K562 (cell line): Measurements from ENCODE around the gene FILIP1. TPM values are rescaled to one million over a fixed set of nuclear protein-coding genes. Genes with fewer than 3 reads are reported as not detected.

ENCODE experiments used
- ATAC-seq: fragments of 200-7000 bp; cut with Tn5 transposase; 3 replicates; pipeline ENCODE4 v1.9.1; 2020; ENCODE audit warnings: moderate library complexity
- BruUV-seq: library from RNA; stranded (reverse); fragments of 400-500 nt; replicated peaks from 2 replicates; lab custom pipeline; 2021; lab: Mats Ljungman, UMichigan
- CTCF ChIA-PET: fragments of 300-600 bp; formaldehyde crosslinking; extraction: SDS; loops from one replicate; lab custom pipeline; 2021; ENCODE audit warnings: low intra/inter-chr PET ratio; lab: Yijun Ruan, JAX
- POLR2A ChIA-PET: fragments of 300-600, 350-650 bp; sonication (Branson Sonifier 250); formaldehyde crosslinking; extraction: SDS; loops from one replicate; lab custom pipeline; 2021; ENCODE audit warnings: antibody characterized with exemption, inconsistent platforms; lab: Yijun Ruan, JAX
- DNase-seq, 4 experiments: peaks; one replicate each; pipeline versions ENCODE4 v3.0.0 to v3.0.0-alpha.2; 2011 to 2018; ENCODE audit warnings: low spot score in 3 of 4, mixed read lengths in 3 of 4; ENCODE audit errors: extremely low read depth in 1 of 4
- FAIRE-seq: peaks from 2 replicates; lab custom pipeline; 2011; peaks lifted over from hg19 to GRCh38; lab: Jason Lieb, UNC
- H2AFZ ChIP-seq: 2 replicates; pipeline ENCODE4 v1.6.0; 2011; ENCODE audit warnings: low read depth, low read length, control low read depth, inconsistent platforms
- H3K27ac ChIP-seq: fragments of 200-600 bp; 3 replicates; pipeline ENCODE4 v1.8.0; 2011; ENCODE audit warnings: low read depth, mild to moderate bottlenecking, control low read depth, inconsistent platforms, low read length, moderate library complexity, mixed read lengths; ENCODE audit errors: extremely low read depth
- H3K27me3 ChIP-seq, 2 experiments: fragments of 300-600 bp in 1 of 2; 2 replicates in 1 of 2; 3 replicates in 1 of 2; pipeline versions ENCODE4 v1.6.0 to v1.8.0; 2011; ENCODE audit warnings: inconsistent platforms in 2 of 2, low read length in 2 of 2, mild to moderate bottlenecking in 1 of 2, mixed read lengths in 1 of 2, moderate library complexity in 1 of 2; ENCODE audit not compliant: control insufficient read depth in 2 of 2, insufficient read depth in 2 of 2
- H3K36me3 ChIP-seq: fragments of 300-600 bp; 3 replicates; pipeline ENCODE4 v1.8.0; 2011; ENCODE audit warnings: mild to moderate bottlenecking, low read length, inconsistent platforms; ENCODE audit not compliant: control insufficient read depth, insufficient read depth
- H3K4me1 ChIP-seq, 2 experiments: fragments of 200-600 bp in 1 of 2; replicated peaks in 1 of 2; 2 replicates in 1 of 2; 3 replicates in 1 of 2; pipeline versions ENCODE4 v1.5.1 to v1.8.0; 2011; ENCODE audit warnings: inconsistent platforms in 2 of 2, low read length in 2 of 2, mild to moderate bottlenecking in 1 of 2, mixed read lengths in 1 of 2, moderate library complexity in 1 of 2; ENCODE audit not compliant: control insufficient read depth in 2 of 2, insufficient read depth in 2 of 2
- H3K4me2 ChIP-seq: 2 replicates; pipeline ENCODE4 v1.6.1; 2011; ENCODE audit warnings: low read length, control low read depth, inconsistent platforms, mixed read lengths; ENCODE audit not compliant: insufficient read depth
- H3K4me3 ChIP-seq: fragments of 200-600 bp; sonication (generic), shearing (Covaris generic); 2 replicates; pipeline ENCODE4 v1.5.1; 2016; ENCODE audit warnings: control low read depth, inconsistent platforms
- H3K79me2 ChIP-seq: fragments of 200-600 bp; 3 replicates; pipeline ENCODE4 v1.8.0; 2011; ENCODE audit warnings: low read length, inconsistent platforms; ENCODE audit not compliant: control insufficient read depth, insufficient read depth
- H3K9ac ChIP-seq, 2 experiments: 2 replicates each; pipeline versions ENCODE4 v1.6.0 to v1.6.1; 2011; ENCODE audit warnings: low read depth in 2 of 2, low read length in 2 of 2, control low read depth in 1 of 2, inconsistent platforms in 1 of 2, mild to moderate bottlenecking in 1 of 2, mixed read lengths in 1 of 2; ENCODE audit not compliant: insufficient read depth in 1 of 2
- H3K9me1 ChIP-seq: one replicate; pipeline ENCODE4 v1.6.0; 2011; ENCODE audit warnings: inconsistent platforms, mild to moderate bottlenecking, low read length, moderate library complexity; ENCODE audit not compliant: control insufficient read depth, insufficient read depth
- H3K9me3 ChIP-seq: replicated peaks from 2 replicates; pipeline ENCODE4 v1.5.1; 2011; ENCODE audit warnings: low read depth, low read length, inconsistent platforms; ENCODE audit not compliant: control insufficient read depth, insufficient read depth
- H4K20me1 ChIP-seq: replicated peaks from 2 replicates; pipeline ENCODE4 v1.6.1; 2011; ENCODE audit warnings: low read length, inconsistent platforms, mixed read lengths; ENCODE audit not compliant: control insufficient read depth, insufficient read depth
- ATF1 ChIP-seq, 2 experiments: fragments of 450-650 bp in 1 of 2; IDR thresholded peaks; 2 replicates each; pipeline ENCODE4 v1.6.1; 2016; ENCODE audit warnings: missing compliant biosample characterization in 1 of 2, missing genetic modification characterization in 1 of 2
- CBX1 ChIP-seq: sonication (generic); IDR thresholded peaks from 2 replicates; pipeline ENCODE4 v1.6.1; 2016; ENCODE audit warnings: antibody characterized with exemption, low read depth, mild to moderate bottlenecking
- CHD2 ChIP-seq: IDR thresholded peaks from 2 replicates; pipeline ENCODE4 v1.6.1; 2011; ENCODE audit warnings: low read depth, low read length
- HDAC1 ChIP-seq, 2 experiments: fragments of 450-650 bp; IDR thresholded peaks; 2 replicates each; pipeline ENCODE4 v1.6.1; 2016 to 2017; ENCODE audit warnings: inconsistent platforms in 1 of 2, mild to moderate bottlenecking in 1 of 2, moderate library complexity in 1 of 2
- HMG20A ChIP-seq: fragments of 450-650 bp; formaldehyde crosslinking; conservative IDR thresholded peaks from 2 replicates; pipeline ENCODE4 v1.4.0; 2020; ENCODE audit warnings: mild to moderate bottlenecking, mixed read lengths
- HNRNPL ChIP-seq: fragments of 200-400 bp; formaldehyde crosslinking; IDR thresholded peaks from 2 replicates; pipeline ENCODE4 v1.6.1; 2017; ENCODE audit warnings: low read depth, mild to moderate bottlenecking, low read length
- KLF10 ChIP-seq: fragments of 250-450 bp; sonication (Bioruptor Pico); IDR thresholded peaks from 2 replicates; pipeline ENCODE4 v1.6.1; 2021; ENCODE audit warnings: matching md5 sums
- KLF13 ChIP-seq: fragments of 450-650 bp; IDR thresholded peaks from 2 replicates; pipeline ENCODE4 v1.6.1; 2016; ENCODE audit warnings: missing genetic modification characterization, low read depth, mild to moderate bottlenecking, missing compliant biosample characterization, moderate library complexity, borderline replicate concordance
- MCM2 ChIP-seq: fragments of 450-650 bp; IDR thresholded peaks from 2 replicates; pipeline ENCODE4 v1.6.1; 2017; ENCODE audit warnings: low read depth, mild to moderate bottlenecking
- NELFE ChIP-seq: IDR thresholded peaks from 2 replicates; pipeline ENCODE4 v1.6.1; 2011; ENCODE audit warnings: mild to moderate bottlenecking; ENCODE audit not compliant: insufficient read depth, insufficient read length
- SMAD3 ChIP-seq: fragments of 450-650 bp; formaldehyde crosslinking; conservative IDR thresholded peaks from 2 replicates; pipeline ENCODE4 v1.4.0; 2020; ENCODE audit warnings: mild to moderate bottlenecking
- ZBTB8A ChIP-seq: fragments of 450-650 bp; IDR thresholded peaks from 2 replicates; pipeline ENCODE4 v1.6.1; 2018; ENCODE audit warnings: mild to moderate bottlenecking, moderate library complexity; ENCODE audit not compliant: partially characterized antibody
- ZNF232 ChIP-seq: sonication (generic); formaldehyde crosslinking; IDR thresholded peaks from 2 replicates; pipeline ENCODE4 v1.8.0; 2022; ENCODE audit warnings: mild to moderate bottlenecking, missing genetic modification reagents
- ZNF316 ChIP-seq: fragments of 450-650 bp; IDR thresholded peaks from 2 replicates; pipeline ENCODE4 v1.6.1; 2016
- ZNF57 ChIP-seq: fragments of 450-650 bp; formaldehyde crosslinking; IDR thresholded peaks from 2 replicates; pipeline ENCODE4 v1.4.0; 2020; ENCODE audit warnings: mild to moderate bottlenecking, moderate library complexity
- ZNF696 ChIP-seq: fragments of 250-450 bp; sonication (Bioruptor Pico); conservative IDR thresholded peaks from 2 replicates; pipeline ENCODE4 v1.4.0; 2020; ENCODE audit warnings: mild to moderate bottlenecking, moderate library complexity
- ZNF778 ChIP-seq: fragments of 450-650 bp; formaldehyde crosslinking; IDR thresholded peaks from 2 replicates; pipeline ENCODE4 v1.4.0; 2020; ENCODE audit warnings: mild to moderate bottlenecking, moderate library complexity
- WGBS: fragments of 100-300 bp; shearing (Covaris generic); methylation state at CpG from one replicate; pipeline ENCODE4 v1.1.6; 2016; ENCODE audit warnings: low coverage, mixed read lengths; ENCODE audit not compliant: insufficient coverage; ENCODE audit errors: missing lambda C conversion rate; 5-methylcytosine and 5-hydroxymethylcytosine counted together
- in situ Hi-C: fragments of 300-500 bp; cut with MboI; formaldehyde crosslinking; loops from 4 replicates; pipeline ENCODE4 v1.15.0; 2018; ENCODE audit warnings: inconsistent platforms, mixed read lengths
- intact Hi-C: fragments of 100-400 bp; cut with micrococcal nuclease; formaldehyde crosslinking; loops from 2 replicates; pipeline ENCODE4 v1.14.2; 2022
- polyA plus RNA-seq, 8 experiments: library from polyadenylated mRNA; depleted of rRNA in 4 of 8; stranded (reverse) in 5 of 8; unstranded in 3 of 8; fragments of >200 nt; fragmentation: Nextera tagmentation in 2 of 8; fragmentation: Illumina TruSeq in 1 of 8; extraction: Ambion mirVana in 2 of 8; extraction: Trizol in 1 of 8; gene quantifications; 2 replicates each; pipeline versions ENCODE4 v1.2.1 to v1.2.3, GENCODE V29; 2011 to 2014; ENCODE audit warnings: inconsistent platforms in 1 of 8, missing spikeins in 1 of 8
- total RNA-seq, 7 experiments: library from RNA; depleted of rRNA in 6 of 7; stranded (reverse); fragments of >200 nt in 6 of 7; fragmentation: Illumina TruSeq in 2 of 7; extraction: Trizol in 2 of 7; gene quantifications; 2 replicates each; pipeline versions ENCODE4 v1.2.1 to v1.2.3, GENCODE V29; 2011 to 2021; ENCODE audit warnings: low replicate concordance in 1 of 7
- TF ChIP-seq, protein P1 (sequence below): fragments of 250-450 bp; sonication (Bioruptor Pico); IDR thresholded peaks from 2 replicates; pipeline ENCODE4 v1.8.0; 2022; ENCODE audit warnings: inconsistent platforms
- TF ChIP-seq, protein P2 (sequence below): IDR thresholded peaks from 2 replicates; pipeline ENCODE4 v1.6.1; 2014; ENCODE audit warnings: antibody characterized with exemption
- TF ChIP-seq, protein P3 (sequence below), 2 experiments: fragments of 200-800 bp in 1 of 2; sonication (Bioruptor generic) in 1 of 2; sonication (generic) in 1 of 2; formaldehyde crosslinking in 1 of 2; IDR thresholded peaks in 1 of 2; conservative IDR thresholded peaks in 1 of 2; 2 replicates each; pipeline versions ENCODE4 v1.5.0 to v1.6.1; 2016 to 2020; ENCODE audit warnings: missing compliant biosample characterization in 1 of 2, missing genetic modification characterization in 1 of 2, missing genetic modification reagents in 1 of 2

Gene FILIP1
- total and polyA plus RNA-seq, 9 of the 15 experiments (the other 6 are each of a cell fraction or from before 2014, with no cell fraction given): 0.03 to 0.25 (median 0.10) TPM; not detected in 1

DNA sequence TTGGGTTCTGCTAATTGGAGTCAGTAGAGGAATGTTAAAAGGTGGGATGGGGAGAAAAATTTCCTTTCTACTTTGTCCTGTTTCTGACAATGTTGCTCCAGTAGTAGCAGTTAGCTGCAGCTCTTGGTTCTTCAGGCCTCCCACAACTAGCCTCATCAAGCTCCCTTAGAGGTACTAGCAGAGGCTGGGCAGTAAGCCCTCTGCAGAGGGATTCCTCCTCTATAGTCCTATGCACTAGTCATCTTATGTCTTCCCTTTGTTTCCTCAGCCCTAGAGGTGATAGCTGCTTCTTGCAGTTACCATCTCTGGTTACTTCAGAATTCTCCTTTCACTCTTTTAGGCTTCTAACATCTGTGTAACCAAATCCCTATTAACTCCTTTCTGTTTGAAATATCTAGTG is 99.8 kb downstream of the FILIP1 start (continued):
- TF ChIP-seq ZNF696 (CRISPR knock-in tag): no peak
- TF ChIP-seq ZNF57: no peak
- TF ChIP-seq CBX1: no peak
- no peak for TF ChIP-seq KLF13 (tag)
- no peak for TF ChIP-seq ZNF316
- no peak for TF ChIP-seq NELFE
- TF ChIP-seq HMG20A: no peak
- no peak for TF ChIP-seq KLF10 (CRISPR knock-in tag)
- TF ChIP-seq, protein P1, sequence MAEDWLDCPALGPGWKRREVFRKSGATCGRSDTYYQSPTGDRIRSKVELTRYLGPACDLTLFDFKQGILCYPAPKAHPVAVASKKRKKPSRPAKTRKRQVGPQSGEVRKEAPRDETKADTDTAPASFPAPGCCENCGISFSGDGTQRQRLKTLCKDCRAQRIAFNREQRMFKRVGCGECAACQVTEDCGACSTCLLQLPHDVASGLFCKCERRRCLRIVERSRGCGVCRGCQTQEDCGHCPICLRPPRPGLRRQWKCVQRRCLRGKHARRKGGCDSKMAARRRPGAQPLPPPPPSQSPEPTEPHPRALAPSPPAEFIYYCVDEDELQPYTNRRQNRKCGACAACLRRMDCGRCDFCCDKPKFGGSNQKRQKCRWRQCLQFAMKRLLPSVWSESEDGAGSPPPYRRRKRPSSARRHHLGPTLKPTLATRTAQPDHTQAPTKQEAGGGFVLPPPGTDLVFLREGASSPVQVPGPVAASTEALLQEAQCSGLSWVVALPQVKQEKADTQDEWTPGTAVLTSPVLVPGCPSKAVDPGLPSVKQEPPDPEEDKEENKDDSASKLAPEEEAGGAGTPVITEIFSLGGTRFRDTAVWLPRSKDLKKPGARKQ: no peak

DNA sequence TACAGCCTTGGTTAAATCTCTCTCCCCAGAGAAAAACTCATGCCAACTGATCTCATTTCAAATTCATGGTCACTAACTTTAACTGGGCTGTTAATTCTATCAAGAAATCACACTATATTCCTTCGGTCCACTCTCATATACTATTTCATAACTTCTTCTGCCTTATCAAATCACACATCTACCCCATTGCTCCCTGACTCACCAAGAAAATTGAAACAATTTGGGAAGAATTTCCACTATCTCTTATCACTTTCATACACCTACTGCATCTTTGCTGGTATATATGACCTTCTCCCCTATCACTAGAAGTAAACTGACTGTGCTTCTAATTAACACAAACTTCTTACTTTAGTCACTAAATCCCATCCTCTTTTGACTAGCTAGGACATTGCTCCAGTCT is 102.3 kb downstream of the FILIP1 start:
- H3K27ac ChIP-seq: no peak overlapping the region
- H3K9ac ChIP-seq: no peak overlapping the region
- POLR2A ChIA-PET: no interaction called here
- no peak overlapping the region for H3K4me3 ChIP-seq
- no peaks in the 10 kb centered on the region; a peak in 1 of 5 replicates for H3K27me3 ChIP-seq
- H3K79me2 ChIP-seq: no peaks in the 10 kb centered on the region
- intact Hi-C loops: no loop called here
- no peaks in the 10 kb centered on the region for H3K36me3 ChIP-seq
- DNase-seq: no peak
- no peak overlapping the region for H2AFZ ChIP-seq
- H3K9me3 ChIP-seq: no peaks in the 10 kb centered on the region
- no peak for ATAC-seq
- no peaks in the 10 kb centered on the region for H4K20me1 ChIP-seq
- H3K4me2 ChIP-seq: no peak overlapping the region
- no peaks in the 10 kb centered on the region for H3K9me1 ChIP-seq
- no TSS peak for BruUV-seq
- CTCF ChIA-PET: no interaction called here
- H3K4me1 ChIP-seq: no peaks in the 10 kb centered on the region
- in situ Hi-C loops: no loop called here
- no peak for FAIRE-seq
- 0% methylated on average over 1 of the region's 1 CpG for WGBS
- TF ChIP-seq SMAD3 (CRISPR knock-in tag) (no peak), MCM2 (no peak), HDAC1 (IDR thresholded peaks at IDR 0.05) (no peak), ZNF778 (no peak), ZBTB8A (no peak), ATF1 (CRISPR knock-in tag; IDR thresholded peaks at IDR 0.05) (no peak), ATF1 (tag; IDR thresholded peaks at IDR 0.05) (no peak), ZNF232 (CRISPR knock-in tag) (no peak), CHD2 (no peak), HNRNPL (no peak)
- TF ChIP-seq, protein P2, sequence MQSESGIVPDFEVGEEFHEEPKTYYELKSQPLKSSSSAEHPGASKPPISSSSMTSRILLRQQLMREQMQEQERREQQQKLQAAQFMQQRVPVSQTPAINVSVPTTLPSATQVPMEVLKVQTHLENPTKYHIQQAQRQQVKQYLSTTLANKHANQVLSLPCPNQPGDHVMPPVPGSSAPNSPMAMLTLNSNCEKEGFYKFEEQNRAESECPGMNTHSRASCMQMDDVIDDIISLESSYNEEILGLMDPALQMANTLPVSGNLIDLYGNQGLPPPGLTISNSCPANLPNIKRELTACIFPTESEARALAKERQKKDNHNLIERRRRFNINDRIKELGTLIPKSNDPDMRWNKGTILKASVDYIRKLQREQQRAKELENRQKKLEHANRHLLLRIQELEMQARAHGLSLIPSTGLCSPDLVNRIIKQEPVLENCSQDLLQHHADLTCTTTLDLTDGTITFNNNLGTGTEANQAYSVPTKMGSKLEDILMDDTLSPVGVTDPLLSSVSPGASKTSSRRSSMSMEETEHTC: no peak
- TF ChIP-seq, protein P3, sequence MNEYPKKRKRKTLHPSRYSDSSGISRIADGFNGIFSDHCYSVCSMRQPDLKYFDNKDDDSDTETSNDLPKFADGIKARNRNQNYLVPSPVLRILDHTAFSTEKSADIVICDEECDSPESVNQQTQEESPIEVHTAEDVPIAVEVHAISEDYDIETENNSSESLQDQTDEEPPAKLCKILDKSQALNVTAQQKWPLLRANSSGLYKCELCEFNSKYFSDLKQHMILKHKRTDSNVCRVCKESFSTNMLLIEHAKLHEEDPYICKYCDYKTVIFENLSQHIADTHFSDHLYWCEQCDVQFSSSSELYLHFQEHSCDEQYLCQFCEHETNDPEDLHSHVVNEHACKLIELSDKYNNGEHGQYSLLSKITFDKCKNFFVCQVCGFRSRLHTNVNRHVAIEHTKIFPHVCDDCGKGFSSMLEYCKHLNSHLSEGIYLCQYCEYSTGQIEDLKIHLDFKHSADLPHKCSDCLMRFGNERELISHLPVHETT (CRISPR knock-in tag; conservative IDR thresholded peaks at IDR 0.05 in 1 of 2, IDR thresholded peaks at IDR 0.05 in 1 of 2): no peak
